Activated CD8-positive, alpha-beta memory T cell treated with anti-CD3 and anti-CD28 coated beads, Interleukin-2, amount 50 U/mL, for 1 hour (primary cell): ENCODE results near the gene COX14.

ENCODE experiments used
- DNase-seq: peaks from one replicate; pipeline ENCODE4 v3.0.0-alpha.2; 2020; ENCODE audit errors: extremely low read depth

The COX14 gene

DNA sequence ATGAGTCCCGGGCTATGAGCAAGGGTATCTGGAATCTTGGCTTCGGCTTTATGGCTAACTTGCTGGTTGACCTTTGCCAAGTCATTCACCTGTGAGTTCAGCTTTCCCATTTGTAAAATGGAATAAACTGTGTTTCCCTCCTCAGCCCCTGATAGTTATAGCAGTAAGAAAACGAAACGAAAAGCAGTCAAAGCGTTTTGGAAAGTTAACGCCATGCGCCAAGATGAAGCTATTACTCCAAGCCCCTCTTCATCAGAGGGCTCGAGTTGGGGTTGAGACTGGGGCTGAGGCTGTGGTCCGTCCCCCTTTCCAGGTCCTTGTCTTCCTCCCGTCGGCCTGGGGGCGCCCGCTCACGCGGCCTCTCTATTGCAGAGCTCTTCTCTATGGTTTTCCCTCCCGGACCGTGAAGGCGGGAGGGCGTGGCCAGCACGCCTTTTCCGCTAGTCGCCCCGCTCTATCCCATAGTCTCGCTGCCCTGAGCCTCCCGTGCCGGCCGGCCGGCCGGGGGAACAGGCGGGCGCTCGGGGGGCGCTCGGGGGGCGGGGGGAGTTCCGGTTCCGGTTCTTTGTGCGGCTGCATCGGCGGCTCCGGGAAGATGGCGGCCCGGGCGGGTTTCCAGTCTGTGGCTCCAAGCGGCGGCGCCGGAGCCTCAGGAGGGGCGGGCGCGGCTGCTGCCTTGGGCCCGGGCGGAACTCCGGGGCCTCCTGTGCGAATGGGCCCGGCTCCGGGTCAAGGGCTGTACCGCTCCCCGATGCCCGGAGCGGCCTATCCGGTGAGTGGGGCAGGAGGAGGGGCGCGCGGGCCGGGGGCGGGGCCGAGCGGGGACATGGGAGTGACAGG, 27.0 kb upstream of the COX14 start, which contains the start of gene SMARCD1:
Gene SMARCD1, plus strand, starts transcription at position 568 of the 840 bp plus-strand sequence. Its CDS starts 28 bp downstream, at position 596.
- peak; percentile 66 for DNase-seq

DNA sequence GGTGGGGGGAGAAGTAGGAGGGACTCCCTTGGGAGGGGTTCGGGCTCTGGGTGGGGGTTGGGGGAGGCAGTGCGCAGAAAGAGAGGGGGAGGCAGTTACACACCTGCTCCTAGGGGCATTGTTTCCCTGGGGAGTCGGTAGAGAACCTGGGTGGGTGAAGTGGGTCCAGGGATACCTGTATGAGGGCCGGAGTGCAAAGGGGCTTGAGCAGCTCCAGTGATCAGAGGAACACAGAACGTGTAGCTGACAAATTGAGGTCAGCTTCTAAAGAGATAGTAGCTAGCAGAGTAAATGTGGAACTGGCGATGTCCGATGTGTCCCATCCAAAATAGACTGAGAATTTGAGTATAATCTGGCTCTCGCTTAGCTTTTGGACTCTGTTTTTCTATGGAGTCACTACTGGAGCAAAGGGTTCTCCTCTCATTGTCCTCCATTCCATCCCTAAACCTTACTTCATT, 26.4 kb upstream of the COX14 start:
- peak; percentile 29 for DNase-seq

DNA sequence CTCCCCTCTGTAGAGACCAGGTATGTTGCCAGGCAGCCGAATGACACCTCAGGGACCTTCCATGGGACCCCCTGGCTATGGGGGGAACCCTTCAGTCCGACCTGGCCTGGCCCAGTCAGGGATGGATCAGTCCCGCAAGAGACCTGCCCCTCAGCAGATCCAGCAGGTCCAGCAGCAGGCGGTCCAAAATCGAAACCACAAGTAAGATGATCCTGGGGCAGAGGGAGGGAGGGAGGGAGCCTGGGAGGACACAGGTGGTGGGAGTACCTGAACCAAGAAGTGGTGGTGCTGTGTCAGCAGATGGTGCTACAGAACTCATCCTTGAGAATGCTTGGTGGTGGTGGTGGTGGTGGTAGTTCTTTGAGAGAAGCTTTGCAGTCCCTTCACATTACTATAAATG, 25.9 kb upstream of the COX14 start:
- DNase-seq, result no peak

DNA sequence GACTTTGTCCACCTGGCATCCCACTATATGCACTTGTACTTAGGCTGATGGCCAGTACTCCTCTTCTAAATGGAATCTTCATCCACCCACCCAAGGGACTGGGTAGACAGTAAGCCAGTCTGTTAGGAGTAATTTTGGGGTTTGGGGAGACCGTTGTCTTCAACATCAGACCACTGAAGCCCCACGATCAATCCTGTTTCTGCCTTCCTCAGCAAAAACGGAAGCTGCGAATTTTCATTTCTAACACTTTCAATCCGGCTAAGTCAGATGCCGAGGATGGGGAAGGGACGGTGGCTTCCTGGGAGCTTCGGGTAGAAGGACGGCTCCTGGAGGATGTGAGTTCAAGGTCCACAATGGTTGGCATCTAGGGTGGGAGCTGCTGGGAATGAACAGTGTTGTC, 24.9 kb upstream of the COX14 start:
- no peak for DNase-seq

DNA sequence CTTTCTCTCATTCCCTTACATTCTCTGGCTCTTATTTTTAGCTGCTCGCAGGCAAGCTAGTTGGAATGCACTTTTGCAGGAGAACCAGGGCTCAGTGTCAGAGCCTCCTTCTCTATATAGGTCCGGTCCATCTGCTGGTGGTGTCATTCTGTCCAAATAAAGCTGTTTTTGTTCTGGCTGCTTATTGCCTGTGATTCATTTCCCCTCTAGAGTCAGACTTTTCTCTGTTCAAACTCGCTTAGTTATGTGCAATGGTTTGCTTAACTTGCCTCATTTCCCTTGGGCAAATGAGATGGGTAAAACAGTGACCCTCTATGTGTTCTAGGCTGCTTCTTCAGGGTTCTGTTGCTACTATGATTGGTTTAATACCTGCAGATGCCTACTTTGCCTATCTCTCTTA, 24.0 kb upstream of the COX14 start:
- no peak for DNase-seq

DNA sequence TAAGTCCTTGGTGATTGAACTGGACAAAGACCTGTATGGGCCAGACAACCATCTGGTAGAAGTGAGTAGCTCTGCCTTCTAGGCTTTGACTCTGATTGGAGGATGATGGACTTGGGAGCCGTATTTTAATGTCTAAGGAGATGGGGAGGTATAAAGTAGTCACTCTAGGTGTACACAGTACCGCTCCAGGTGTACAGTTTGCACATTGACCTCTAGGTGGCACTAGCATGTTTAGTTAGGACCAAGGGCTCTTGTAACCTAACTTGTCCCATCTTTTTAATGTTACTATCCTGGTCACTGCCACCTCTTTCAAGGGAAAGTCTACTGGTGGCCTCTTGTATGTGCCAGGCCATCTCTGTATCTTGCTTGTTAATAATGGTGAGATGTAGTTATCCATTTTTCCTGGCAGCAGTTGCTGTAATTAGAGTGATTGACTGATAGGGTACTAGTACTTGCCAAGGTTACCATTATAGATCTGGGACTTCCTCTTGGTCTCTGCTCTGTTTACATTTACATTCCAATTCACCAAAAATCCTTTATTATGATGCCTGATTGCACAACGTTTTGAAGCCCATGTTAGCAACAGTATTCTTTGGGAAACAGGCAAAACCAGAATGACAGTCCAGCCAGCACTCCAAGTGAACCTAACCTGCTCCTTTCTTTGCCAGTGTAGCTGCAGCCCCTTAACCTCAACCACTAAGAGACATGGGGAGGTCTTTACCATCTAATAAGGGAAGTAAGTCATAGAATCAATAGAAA, 23.3 kb upstream of the COX14 start:
- no peak for DNase-seq

DNA sequence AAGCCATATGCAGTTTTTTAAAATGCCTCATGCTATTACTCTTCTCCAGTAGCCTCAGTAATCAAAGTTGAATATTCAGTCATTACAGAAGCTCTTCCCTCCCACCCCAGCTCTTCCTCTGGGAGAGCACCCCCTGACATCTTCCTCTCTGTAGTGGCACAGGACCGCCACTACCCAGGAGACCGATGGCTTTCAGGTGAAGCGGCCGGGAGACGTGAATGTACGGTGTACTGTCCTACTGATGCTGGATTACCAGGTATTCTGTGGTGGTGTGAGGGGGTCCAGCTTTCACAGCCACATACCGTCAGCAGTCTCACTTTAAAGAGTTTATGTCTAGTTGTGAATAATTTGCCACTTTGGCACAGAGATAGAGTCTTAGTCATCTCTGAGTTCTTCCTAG, 22.3 kb upstream of the COX14 start:
- no peak for DNase-seq

DNA sequence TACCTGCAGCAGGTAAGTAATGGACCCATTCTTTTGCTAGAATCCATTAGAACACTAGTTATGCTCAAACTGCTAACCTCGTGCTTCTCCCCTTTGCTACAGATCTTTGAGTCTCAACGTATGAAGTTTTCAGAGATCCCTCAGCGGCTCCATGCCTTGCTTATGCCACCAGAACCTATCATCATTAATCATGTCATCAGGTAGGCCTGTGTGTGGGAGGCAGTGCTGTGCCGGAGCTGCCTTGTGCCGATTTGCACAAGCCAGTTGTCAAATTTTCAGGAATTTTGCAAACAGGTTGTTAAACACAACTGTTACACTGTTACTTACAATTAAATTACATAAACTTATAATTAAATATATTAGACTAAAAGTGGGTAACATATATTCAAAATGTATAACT, 21.6 kb upstream of the COX14 start:
- DNase-seq, result no peak

DNA sequence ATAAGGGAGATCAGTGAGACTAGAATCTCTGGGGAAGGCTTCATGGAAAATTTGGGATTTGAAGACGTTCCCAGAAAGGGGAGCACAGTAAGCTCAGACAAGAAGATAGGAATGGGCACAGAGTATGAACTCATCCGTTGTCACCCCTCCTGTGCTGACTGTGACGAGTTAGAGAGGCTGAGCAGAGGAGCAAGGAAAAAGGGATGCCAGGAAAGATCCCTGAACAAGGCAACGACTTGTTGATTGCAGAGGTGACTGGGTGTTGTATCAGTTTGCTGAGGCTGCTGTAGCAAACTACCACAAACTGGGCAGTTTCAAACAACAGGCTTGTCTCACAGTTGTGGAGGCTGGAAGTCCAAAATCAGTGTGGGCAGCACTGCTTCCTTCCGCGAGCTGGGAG, 14.1 kb upstream of the COX14 start:
- DNase-seq, result no peak

DNA sequence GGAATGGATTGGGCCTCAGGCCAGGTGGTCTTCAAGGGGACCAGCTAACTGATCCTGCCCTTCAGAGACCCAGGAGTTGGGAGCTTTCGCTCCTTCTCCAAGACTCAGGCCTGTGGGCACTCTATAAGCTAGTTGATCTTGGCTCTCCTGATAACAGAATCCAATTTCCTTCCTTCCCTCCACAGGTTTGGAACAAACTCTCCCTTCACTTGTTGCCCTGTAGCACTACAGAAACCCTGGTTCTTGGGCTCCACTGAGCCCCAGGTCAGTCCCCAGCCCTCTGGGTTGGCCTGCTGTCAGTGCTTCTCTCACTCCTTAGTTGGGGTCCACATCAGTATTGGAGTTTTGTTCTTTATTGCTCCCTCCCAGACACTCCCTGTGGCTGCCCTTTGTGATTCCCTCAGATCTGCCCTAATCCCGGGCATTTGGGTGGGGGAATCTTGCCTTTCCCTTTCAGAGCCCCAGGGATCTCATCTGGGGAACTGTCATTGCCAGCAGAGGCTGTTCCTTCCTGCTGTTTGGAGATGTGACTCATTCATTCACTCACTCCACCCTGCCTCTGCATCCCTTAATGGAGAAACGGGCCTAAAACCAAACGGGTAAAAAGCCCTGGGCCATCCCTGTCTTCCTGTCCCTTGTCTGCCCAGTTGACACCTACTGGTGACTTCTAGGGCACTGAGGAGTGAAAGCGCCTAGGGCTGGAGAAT, 12.6 kb upstream of the COX14 start:
- DNase-seq, result no peak

DNA sequence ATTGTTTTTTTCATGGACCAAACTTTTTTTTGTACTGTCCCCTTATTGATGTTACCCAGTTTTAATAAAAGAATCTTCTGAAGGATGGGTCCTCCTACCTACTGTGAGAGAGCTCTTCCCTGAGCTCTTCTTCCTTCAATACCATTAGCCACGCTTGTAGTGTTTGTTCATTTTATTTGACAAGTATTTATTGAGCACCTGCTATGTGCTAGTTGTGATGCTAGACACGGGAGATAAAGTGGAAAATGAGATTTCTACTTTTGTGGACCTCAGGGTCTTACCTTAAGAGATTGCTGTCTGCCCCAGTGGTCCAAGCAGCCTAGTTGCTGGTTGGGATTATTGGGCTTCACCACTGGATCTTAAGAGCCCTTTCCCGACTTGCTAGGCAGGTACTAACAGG, 11.5 kb upstream of the COX14 start:
- no peak for DNase-seq

DNA sequence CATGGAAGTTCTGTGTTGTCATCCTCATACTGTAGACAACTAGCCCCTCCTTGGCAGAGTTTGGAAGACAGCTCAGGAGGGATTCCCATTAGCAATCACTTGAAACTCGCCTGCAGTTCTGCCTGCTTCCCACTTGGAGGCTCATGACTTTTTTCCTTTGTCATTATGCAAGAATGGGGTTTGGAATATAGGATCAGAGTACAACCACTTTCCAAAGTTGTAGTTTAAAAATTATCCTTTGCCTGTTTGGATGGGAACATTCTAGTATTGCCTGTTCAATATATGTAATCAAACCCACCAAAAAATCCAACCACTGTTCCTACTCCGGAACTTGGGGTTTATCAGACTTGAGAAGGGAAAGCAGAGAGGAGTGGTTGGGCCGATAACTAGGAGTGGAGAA, 10.4 kb upstream of the COX14 start:
- DNase-seq, result no peak

DNA sequence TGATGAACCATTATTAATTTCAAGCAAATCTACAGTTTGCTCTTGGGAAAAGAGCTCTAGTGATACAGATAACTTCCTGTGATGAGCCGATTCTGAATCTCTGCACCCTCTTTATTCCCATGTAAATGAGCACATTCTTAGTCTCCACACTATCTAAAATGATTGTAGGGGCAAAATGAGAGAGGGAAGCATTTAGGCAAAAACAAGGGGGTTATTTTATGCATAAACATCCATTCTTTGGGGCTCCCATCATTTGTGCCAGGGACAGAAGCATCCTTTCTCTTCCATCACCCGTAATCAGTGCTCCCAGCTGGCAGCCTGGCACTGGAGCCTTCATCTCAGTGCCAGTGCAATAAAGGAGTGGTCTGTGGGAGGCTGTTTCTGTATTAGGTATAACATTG, 9.9 kb upstream of the COX14 start:
- DNase-seq, result no peak

DNA sequence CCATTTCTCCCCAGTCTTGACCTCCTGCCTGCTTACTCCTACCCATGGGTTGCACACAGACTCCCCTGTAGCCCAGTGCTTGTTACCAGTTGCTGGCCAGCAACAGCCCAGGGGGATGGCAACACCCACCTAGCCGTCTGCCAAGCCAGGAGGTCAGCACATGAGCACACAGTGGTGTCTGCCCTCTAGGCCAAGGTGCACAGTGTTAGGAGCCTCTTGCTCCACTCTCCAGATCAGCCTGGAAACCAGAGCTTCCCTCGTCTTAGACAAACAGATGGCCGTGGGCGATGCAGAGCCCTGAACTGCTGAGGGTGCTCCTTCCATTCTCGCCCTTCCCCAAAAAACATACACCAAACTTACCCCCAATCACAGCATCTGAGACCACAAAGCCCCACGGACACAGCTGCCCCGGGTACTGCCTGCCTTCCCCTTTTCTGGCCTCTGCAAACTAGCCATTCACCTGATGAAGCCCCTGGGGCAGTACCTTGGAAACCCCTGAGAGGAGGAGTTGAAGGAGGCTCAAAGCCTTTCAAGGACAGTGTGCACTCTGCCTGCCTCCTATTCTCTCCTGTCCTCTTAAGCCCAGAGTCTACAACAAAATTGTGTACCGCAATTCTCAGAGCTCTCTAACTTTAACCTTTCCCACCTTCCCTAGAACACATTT, 9.3 kb upstream of the COX14 start:
- DNase-seq, result no peak

DNA sequence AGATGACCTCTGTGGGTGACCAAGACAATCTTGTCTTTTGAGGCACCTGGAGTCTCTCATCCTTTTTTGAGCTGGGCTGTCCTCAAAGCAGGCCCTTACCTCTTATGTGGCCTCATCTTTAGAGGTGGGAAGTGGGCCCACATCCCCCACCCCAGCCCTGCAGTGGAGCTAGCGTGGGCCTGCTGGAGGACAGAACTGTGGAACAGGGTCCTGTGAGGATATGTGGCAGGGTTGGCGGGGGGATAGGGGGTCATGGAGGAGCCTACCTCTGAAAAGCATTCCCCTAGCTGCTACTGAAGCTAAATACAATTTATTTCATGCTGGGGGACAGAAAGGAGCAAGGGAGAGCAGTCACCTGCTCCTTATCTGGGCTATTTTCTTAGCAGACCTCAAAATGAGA, 8.7 kb upstream of the COX14 start:
- DNase-seq, result no peak

DNA sequence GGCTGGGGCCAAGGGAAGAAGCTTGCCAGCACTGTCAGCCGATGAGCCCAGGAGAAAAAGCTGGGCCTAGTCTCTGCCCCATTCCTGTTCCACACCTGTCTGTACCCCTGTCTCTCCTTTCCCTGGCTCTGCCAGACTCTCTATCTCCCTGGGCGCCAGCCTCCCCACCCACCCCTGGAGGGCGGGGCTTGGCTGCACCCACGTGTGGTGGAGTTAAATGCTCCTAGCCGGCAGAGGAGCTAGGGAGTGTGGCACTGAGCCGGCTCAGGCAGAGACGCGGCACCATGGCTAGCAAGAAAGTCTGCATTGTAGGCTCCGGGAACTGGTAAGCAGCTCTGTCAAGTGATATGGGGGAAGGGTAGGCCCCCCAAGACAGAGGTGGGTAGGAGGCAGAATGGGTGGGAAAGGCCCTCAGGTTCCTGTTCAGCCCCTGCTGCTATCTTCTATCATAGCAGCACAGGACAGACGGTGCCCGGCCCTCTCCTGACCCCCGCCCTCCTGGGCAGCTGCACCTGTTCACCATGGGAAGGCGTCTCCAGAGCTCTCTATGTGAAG, 8.2 kb upstream of the COX14 start, which contains the start of gene GPD1:
Gene GPD1, plus strand, starts transcription at position 242 of the 555 bp plus-strand sequence. Its CDS starts 43 bp downstream, at position 285.
- no peak for DNase-seq

DNA sequence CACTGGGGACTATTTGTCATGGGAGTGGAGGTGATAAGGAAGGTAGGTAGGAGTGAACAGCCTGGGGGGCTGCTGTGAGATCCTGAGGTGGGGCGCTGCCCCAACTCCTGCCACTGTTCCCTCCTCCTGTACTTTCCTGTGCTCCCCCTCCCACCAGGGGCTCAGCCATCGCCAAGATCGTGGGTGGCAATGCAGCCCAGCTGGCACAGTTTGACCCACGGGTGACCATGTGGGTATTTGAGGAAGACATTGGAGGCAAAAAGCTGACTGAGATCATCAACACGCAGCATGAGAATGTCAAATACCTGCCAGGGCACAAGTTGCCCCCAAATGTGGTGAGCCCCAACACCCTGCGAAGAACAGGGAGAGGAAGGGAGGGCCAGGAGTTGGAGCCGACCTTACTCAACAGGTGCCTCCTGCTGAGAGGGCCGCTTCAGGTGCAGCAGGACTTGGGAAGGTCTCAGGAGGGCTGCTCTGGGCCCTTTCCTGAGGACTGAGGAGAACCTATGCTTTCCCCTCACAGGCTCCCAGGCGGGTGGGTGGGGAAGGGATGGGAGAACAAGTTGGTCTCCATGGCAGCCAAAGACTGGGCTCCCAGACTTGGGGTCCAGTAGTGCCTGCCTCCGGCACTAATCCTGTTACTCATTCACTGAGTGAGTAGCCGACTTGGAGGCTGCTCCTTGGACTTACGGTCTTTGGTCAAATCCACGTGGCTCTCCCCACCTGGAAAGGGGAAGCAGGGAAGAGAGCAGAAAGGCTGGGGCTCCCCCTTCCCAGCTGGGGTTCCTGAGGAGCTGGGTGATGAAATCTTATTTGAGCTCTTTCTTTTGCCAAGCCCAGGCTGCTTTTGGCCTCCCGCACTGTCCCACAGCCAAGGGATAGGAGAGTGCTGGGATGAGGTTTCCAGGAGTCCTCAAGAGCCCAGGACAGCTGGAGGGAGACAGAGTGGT, 7.3 kb upstream of the COX14 start:
- no peak for DNase-seq

DNA sequence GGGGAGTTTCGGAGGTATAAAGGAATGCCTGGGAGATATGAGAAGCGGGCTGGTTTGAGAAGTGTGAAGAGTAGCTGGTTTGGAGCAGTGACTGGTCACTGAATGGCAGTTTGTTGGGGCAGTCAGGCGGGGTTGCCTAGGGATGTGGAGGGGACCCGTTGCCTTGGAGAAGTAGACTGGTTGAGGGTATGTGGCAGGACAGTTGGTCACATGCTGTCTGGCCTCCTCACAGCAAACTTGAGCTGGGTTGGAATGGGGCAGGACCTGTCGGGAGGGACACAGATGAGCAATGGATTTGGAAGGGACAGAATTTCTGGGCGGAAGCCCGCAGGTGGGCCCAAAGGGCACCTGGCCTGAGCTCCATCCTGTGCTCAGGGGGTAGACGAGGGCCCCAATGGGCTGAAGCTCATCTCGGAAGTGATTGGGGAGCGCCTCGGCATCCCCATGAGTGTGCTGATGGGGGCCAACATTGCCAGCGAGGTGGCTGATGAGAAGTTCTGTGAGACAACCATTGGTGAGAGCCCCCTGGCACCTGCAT, 6.1 kb upstream of the COX14 start:
- DNase-seq, result no peak

DNA sequence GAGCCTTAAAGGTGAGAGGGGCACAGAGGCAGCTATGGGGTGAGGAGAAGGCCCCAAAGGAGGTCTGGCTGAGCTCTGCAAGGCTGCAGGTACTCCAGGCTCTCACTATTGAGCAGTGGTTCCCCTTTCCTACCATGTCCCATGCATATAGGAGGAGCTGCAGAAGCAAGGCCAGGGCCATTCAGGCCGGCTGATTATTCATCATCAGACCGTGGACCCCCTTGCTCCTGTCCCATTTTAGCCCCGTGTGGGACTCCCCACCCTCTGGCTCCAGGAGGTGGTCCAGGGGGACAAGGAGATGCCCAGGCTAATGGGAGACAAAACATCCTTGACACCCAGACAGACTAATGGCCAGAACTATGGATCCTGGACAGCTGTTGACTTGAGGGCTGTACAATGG, 5.1 kb upstream of the COX14 start:
- no peak for DNase-seq
